ENCODE data around the gene SCN3B.

The SCN3B gene

GRCh38 chr11:123607781-123608180 lies 46.6 kb downstream of the SCN3B start:
- H3K27ac ChIP-seq, result no peak overlapping the region
- DNase-seq (ENCODE audit: low read depth, low spot score), result no peak

GRCh38 chr11:123603666-123604065 lies 50.8 kb downstream of the SCN3B start:
- no peak overlapping the region for H3K27ac ChIP-seq
- no peak for DNase-seq (ENCODE audit: low read depth, low spot score)

GRCh38 chr11:123601743-123602142 lies 52.7 kb downstream of the SCN3B start:
- H3K27ac ChIP-seq, result no peak overlapping the region
- no peak for DNase-seq (ENCODE audit: low read depth, low spot score)

- no peak for DNase-seq (ENCODE audit: low read depth, low spot score)
Measured at GRCh38 chr11:123601136-123601535, 53.3 kb downstream of the SCN3B start.

GRCh38 chr11:123597859-123598258 lies 56.6 kb downstream of the SCN3B start:
- no peak for DNase-seq (ENCODE audit: low read depth, low spot score)

More at GRCh38 chr11:123601136-123601535, 53.3 kb downstream of the SCN3B start:
- no peak overlapping the region for H3K27ac ChIP-seq

GRCh38 chr11:123594921-123595320 lies 59.5 kb downstream of the SCN3B start:
- no peak overlapping the region for H3K27ac ChIP-seq
- no peak for DNase-seq (ENCODE audit: low read depth, low spot score)

More at GRCh38 chr11:123597859-123598258, 56.6 kb downstream of the SCN3B start:
- no peak overlapping the region for H3K27ac ChIP-seq

GRCh38 chr11:123594188-123594901 lies 60.1 kb downstream of the SCN3B start:
- DNase-seq (ENCODE audit: low read depth, low spot score), result no peak
- H3K27ac ChIP-seq, result no peak overlapping the region

GRCh38 chr11:123593570-123593969 lies 60.9 kb downstream of the SCN3B start:
- no peak overlapping the region for H3K27ac ChIP-seq
- no peak for DNase-seq (ENCODE audit: low read depth, low spot score)

GRCh38 chr11:123590296-123590912 lies 64.0 kb downstream of the SCN3B start:
- no peak for DNase-seq (ENCODE audit: low read depth, low spot score)
- no peak overlapping the region for H3K27ac ChIP-seq

- no peak for DNase-seq (ENCODE audit: low read depth, low spot score)
- H3K27ac ChIP-seq, result no peak overlapping the region
Measured at GRCh38 chr11:123588864-123589262, 65.6 kb downstream of the SCN3B start.

- DNase-seq (ENCODE audit: low read depth, low spot score), result no peak
- no peak overlapping the region for H3K27ac ChIP-seq
Measured at GRCh38 chr11:123588117-123588863, 66.1 kb downstream of the SCN3B start.

GRCh38 chr11:123587559-123587958 lies 66.9 kb downstream of the SCN3B start:
- H3K27ac ChIP-seq, result no peak overlapping the region
- DNase-seq (ENCODE audit: low read depth, low spot score), result no peak

GRCh38 chr11:123587044-123587443 lies 67.4 kb downstream of the SCN3B start:
- DNase-seq (ENCODE audit: low read depth, low spot score), result no peak
- no peak overlapping the region for H3K27ac ChIP-seq

- DNase-seq (ENCODE audit: low read depth, low spot score), result no peak
- no peak overlapping the region for H3K27ac ChIP-seq
Measured at GRCh38 chr11:123586568-123586967, 67.9 kb downstream of the SCN3B start.

GRCh38 chr11:123585706-123586105 lies 68.7 kb downstream of the SCN3B start:
- no peak overlapping the region for H3K27ac ChIP-seq
- DNase-seq (ENCODE audit: low read depth, low spot score), result no peak

- no peak for DNase-seq (ENCODE audit: low read depth, low spot score)
- no peak overlapping the region for H3K27ac ChIP-seq
Measured at GRCh38 chr11:123585206-123585605, 69.2 kb downstream of the SCN3B start.

- H3K27ac ChIP-seq, result no peak overlapping the region
- DNase-seq (ENCODE audit: low read depth, low spot score), result no peak
Measured at GRCh38 chr11:123584737-123585136, 69.7 kb downstream of the SCN3B start.

GRCh38 chr11:123584186-123584585 lies 70.2 kb downstream of the SCN3B start:
- no peak for DNase-seq (ENCODE audit: low read depth, low spot score)
- no peak overlapping the region for H3K27ac ChIP-seq

GRCh38 chr11:123582992-123583504 lies 71.4 kb downstream of the SCN3B start:
- DNase-seq (ENCODE audit: low read depth, low spot score), result no peak
- no peak overlapping the region for H3K27ac ChIP-seq

GRCh38 chr11:123581651-123582399 lies 72.6 kb downstream of the SCN3B start:
- no peak overlapping the region for H3K27ac ChIP-seq
- no peak for DNase-seq (ENCODE audit: low read depth, low spot score)

All from epithelial cell of prostate (primary cell).